Erythroblast (primary cell): ENCODE measurements around the gene CDKAL1.
"Not testable (repeated sequence)": the region's sequence is repeated elsewhere in the genome, so short reads cannot be mapped to it uniquely, and the experiment has no call there.

Source experiments
- DNase-seq, 2 experiments: peaks; one replicate each; lab custom pipeline; 2025; lab: John Stamatoyannopoulos, UW
- GATA1 ChIP-seq: IDR thresholded peaks from 2 replicates; pipeline ENCODE4 v1.6.1; 2011; ENCODE audit warnings: low read depth, mild to moderate bottlenecking, control low read depth, low read length, moderate library complexity
- POLR2A ChIP-seq: IDR thresholded peaks from 2 replicates; pipeline ENCODE4 v1.6.1; 2011; ENCODE audit warnings: mild to moderate bottlenecking, low read length

The CDKAL1 gene

DNA sequence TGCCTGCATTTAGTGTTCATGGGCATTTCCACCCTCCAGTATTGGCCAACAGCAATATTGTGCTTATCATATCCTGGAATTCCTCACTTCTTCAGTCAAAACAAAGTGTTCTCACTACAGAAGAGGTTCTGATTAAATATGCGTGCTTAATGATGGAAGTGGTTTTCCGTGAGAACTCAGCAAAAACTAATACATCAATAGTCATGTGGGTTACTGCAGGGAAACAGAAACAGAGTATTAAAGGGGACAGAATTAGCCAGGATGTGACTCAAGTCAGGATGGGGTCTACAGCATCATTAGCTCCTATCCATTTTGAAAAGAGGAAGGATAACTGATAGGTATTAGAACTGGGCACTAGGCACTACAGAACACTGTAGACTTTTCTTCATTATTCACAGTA lies 384.6 kb downstream of the CDKAL1 start:
- TF ChIP-seq GATA1 (no peak), POLR2A (no peak)
- DNase-seq: no peak

GRCh38 chr6:20919677-20920385 lies 385.6 kb downstream of the CDKAL1 start:
- TF ChIP-seq GATA1: no peak
- no peak for DNase-seq

DNA sequence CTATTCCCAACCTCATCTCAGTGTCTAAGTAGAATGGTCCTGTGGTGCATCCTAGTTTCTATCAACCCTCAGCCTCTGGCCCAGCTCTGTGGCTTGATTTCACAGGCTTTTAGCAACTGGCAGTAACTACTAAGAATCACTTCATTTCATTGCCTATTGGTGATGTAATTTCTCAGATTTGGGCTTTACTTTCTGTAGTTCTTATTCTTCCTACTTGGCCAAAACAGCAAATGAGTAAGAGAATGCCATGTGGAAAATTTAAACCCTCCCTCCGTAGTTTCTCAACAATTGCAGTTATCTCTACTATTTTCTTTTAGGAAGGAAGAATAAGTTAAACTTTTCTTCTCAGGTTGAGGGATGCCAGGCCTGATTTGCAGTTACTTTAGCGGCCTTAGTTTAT lies 387.3 kb downstream of the CDKAL1 start:
- no peak for TF ChIP-seq POLR2A
- TF ChIP-seq GATA1: no peak
- DNase-seq: no peak

DNA sequence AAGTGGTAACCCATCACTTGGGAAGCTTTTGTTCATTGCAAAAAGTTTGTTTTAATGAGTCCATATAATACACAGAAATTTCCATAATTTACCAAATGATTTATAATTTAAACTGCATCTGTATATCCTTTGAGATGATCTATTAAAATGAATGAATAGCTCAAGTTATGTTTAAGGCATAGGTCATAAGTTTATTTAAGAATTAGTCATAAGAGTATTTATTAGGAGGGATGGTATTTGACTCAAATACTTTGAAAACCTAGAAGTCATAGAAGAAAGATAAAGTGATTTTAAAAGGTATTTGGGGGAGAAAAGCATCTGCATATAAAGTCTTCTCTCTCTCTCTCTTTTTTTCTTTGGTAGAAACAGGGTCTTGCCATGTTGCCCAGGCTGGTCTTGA lies 388.5 kb downstream of the CDKAL1 start:
- TF ChIP-seq POLR2A (no peak), GATA1 (no peak)

GRCh38 chr6:20924094-20924493 lies 389.8 kb downstream of the CDKAL1 start:
- not testable (repeated sequence) for DNase-seq

More for the DNA sequence above, 388.5 kb downstream of the CDKAL1 start:
- DNase-seq: no peak

DNA sequence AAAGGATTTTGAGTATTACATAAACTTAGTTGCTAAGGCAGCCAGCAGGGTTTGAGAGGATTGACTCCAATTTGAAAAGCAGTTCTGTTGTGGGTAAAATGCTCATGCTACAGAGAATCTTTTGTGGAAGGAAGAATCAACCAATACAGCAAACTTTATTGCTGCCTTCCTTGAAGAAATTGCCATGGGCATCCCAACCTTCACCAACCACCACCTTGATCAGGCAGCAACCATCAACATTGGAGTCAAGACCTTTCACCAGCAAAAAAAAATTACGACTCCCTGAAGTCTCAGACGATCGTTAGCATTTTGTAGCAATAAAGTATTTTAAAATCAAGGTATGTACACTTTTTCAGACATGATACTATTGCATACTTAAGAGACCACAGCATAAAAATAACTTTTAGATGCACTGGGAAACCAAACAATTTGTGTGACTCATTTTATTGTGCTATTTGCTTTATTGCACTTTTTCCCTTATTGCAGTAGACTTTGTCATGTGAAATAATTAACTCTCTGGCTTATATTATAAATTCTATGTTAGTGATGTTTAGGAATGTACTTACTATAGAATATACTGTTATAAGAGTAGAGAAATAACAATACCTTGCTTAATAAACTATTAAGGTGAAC lies 390.8 kb downstream of the CDKAL1 start:
- no peak for TF ChIP-seq GATA1
- no peak for TF ChIP-seq POLR2A

GRCh38 chr6:20927130-20927860 lies 393.0 kb downstream of the CDKAL1 start:
- TF ChIP-seq POLR2A: no peak
- TF ChIP-seq GATA1: no peak
- DNase-seq: no peak

More for the DNA sequence above, 390.8 kb downstream of the CDKAL1 start:
- no peak for DNase-seq

- TF ChIP-seq GATA1 (no peak), POLR2A (no peak)
- DNase-seq: no peak
Measured at GRCh38 chr6:20929283-20929682, 395.0 kb downstream of the CDKAL1 start.

DNA sequence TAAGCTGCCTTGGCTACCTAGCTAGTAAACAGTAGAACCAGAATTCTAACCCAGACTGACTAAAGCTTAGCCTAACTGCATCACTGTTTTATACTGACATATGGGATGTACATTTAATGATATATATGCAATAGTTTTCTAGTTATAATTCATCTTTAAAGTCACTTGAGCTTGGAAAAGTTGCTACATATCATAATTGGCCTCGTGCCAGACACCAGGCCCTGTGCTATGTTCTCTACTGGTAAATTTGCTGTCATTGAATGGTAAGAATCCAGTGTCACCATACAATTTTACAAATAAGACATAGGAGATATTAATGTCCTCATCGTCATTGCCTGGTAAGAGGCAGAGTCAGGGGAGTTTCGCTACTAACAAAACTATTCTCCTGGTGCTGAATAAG lies 396.8 kb downstream of the CDKAL1 start:
- peak in 1 of 2 experiments; percentile 15 for DNase-seq
- no peak for TF ChIP-seq POLR2A
- no peak for TF ChIP-seq GATA1

GRCh38 chr6:20931772-20932171 lies 397.5 kb downstream of the CDKAL1 start:
- no peak for DNase-seq
- TF ChIP-seq GATA1 (no peak), POLR2A (no peak)

GRCh38 chr6:20932284-20932683 lies 398.0 kb downstream of the CDKAL1 start:
- no peak for DNase-seq
- TF ChIP-seq POLR2A (no peak), GATA1 (no peak)

DNA sequence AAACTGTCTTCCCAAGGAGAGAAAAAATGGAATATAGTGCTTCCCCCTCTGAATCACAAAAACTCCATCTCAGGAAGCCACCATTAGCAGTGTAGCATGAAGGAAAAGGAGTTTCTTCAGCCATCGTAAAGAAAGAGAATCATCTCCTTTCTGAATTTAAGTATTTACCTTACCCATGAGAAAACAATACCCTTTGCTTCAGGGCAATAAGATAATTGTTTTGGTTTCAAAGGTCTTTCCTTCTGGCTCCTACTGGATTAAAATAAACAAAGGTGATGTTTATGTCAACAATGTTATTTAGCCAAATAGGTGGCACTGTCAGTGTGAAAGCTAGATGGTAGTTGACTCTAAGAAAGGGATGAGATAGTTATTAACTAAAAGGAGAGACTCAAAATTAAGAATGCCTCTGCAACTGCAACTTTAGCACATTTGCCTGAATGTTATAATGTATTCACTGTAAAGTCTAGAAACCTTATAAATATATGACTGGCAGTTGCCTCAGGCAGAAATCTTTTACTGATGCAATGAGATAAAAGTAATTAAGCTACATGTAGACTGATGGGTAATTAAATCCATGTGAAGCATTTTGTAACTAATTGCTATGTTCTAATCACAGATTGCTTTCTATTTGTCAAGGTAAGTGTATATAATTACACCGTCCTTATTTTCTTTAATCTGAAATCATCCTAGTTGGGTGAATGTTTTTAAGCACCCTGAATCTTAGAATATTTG lies 399.0 kb downstream of the CDKAL1 start:
- TF ChIP-seq POLR2A (no peak), GATA1 (no peak)
- DNase-seq: no peak

- DNase-seq: no peak
- no peak for TF ChIP-seq POLR2A
- TF ChIP-seq GATA1: no peak
Measured at GRCh38 chr6:20936949-20937348, 402.7 kb downstream of the CDKAL1 start.
